Measurements from ENCODE around the gene SRL. TPM values are rescaled to one million over a fixed set of nuclear protein-coding genes. Genes with fewer than 3 reads are reported as not detected.

Gene SRL
- total RNA-seq, 1 experiment from 2014 or later: not detected

DNA sequence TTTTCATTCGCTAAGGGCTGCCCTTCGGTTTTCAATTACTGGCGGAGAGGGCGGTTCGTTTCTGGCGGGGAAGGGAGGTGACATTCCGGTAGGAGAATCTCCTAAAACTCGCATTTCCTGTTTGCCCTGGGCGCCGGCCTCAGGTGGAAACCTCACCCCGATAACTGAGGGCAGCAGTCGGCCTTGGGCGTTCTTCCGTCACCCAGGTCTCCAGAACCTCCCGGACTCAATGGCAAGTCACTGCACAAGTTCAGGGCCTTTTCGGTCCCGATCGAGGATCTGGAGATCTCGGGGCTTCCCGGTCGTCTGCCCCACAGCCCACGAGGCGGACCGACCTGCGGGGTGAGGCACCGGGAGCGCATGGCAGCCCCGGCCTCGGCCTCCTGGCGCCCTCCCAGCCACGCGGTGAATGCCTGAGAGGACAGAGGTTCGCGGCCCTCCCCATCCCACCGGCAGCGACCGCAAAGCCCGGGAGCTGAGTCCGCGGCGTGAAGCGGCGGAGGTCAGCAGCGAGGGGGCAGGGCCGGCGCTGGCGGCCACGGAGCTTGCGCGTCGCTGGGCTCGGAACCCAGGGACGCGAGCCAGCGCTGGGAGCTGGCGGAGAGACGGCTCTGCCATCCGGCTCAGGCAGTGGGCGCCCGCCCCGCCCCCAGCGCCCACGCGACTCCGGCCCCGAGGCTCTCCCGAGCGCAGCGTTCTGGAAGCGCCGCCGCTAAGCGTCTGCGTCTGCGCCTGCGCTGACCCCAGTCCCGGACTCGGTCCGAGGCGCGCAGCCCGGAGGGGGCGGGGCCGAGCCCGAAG, 58.4 kb downstream of the SRL start:
- peak overlapping the region; percentile 94 for H3K27ac ChIP-seq (ENCODE audit: low read length)
- H3K79me2 ChIP-seq (ENCODE audit: low read length): no peaks in the 10 kb centered on the region
- peak overlapping the region; percentile 94 for H3K4me2 ChIP-seq (ENCODE audit: low read length)
- intact Hi-C loops (cut with micrococcal nuclease): loop anchor here (1.0 kb wide), 1 partner anchor 71 kb away; no protein-coding TSS in a partner anchor
- H3K36me3 ChIP-seq (ENCODE audit: low read depth, low read length): no peaks in the 10 kb centered on the region
- ChIA-PET POLR2A (ENCODE audit: unreplicated experiment) (interaction anchor here (0.6 kb wide), 2 partner anchors 55 to 133 kb away, joined by 4 to 5 read pairs; partner anchors contain the start of gene GLIS2), CTCF (interaction anchor here (0.9 kb wide), 1 partner anchor 200 kb away, joined by 4 read pairs; no protein-coding TSS in a partner anchor)
- DNase-seq: peak; percentile 94
- H3K4me1 ChIP-seq (ENCODE audit: insufficient read depth, low read length): peaks cover 3% of the 10 kb centered on the region; the same call in 1 of the 2 replicates
- TF ChIP-seq, protein P1, sequence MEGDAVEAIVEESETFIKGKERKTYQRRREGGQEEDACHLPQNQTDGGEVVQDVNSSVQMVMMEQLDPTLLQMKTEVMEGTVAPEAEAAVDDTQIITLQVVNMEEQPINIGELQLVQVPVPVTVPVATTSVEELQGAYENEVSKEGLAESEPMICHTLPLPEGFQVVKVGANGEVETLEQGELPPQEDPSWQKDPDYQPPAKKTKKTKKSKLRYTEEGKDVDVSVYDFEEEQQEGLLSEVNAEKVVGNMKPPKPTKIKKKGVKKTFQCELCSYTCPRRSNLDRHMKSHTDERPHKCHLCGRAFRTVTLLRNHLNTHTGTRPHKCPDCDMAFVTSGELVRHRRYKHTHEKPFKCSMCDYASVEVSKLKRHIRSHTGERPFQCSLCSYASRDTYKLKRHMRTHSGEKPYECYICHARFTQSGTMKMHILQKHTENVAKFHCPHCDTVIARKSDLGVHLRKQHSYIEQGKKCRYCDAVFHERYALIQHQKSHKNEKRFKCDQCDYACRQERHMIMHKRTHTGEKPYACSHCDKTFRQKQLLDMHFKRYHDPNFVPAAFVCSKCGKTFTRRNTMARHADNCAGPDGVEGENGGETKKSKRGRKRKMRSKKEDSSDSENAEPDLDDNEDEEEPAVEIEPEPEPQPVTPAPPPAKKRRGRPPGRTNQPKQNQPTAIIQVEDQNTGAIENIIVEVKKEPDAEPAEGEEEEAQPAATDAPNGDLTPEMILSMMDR (conservative IDR thresholded peaks at IDR 0.05; ENCODE audit: low read depth, low read length): no peak
- TF ChIP-seq EZH2 (IDR thresholded peaks at IDR 0.05; ENCODE audit: low read length, unreplicated experiment) (no peak), EZH2phosphoT487 (IDR thresholded peaks at IDR 0.05; ENCODE audit: borderline replicate concordance, low read length) (no peak)
- H2AFZ ChIP-seq (ENCODE audit: low read length): peak overlapping the region; percentile 82
- peak; percentile 90 for ATAC-seq
- no peaks in the 10 kb centered on the region for H3K9me3 ChIP-seq (ENCODE audit: low read length)
- BruUV-seq (replicated peaks): TSS peak; percentile 89
- no peaks in the 10 kb centered on the region for H4K20me1 ChIP-seq (ENCODE audit: low read length)
- H3K27me3 ChIP-seq (ENCODE audit: low read length): no peaks in the 10 kb centered on the region
- no peaks in the 10 kb centered on the region for H3F3A ChIP-seq (ENCODE audit: low read length, unreplicated experiment)
- H3K4me3 ChIP-seq (ENCODE audit: low read length): peak overlapping the region; percentile 82
- no peaks in the 10 kb centered on the region for H3K9me2 ChIP-seq (replicated peaks; ENCODE audit: low read length)
- peak overlapping the region; percentile 92 for H3K9ac ChIP-seq (ENCODE audit: low read length)

DNA sequence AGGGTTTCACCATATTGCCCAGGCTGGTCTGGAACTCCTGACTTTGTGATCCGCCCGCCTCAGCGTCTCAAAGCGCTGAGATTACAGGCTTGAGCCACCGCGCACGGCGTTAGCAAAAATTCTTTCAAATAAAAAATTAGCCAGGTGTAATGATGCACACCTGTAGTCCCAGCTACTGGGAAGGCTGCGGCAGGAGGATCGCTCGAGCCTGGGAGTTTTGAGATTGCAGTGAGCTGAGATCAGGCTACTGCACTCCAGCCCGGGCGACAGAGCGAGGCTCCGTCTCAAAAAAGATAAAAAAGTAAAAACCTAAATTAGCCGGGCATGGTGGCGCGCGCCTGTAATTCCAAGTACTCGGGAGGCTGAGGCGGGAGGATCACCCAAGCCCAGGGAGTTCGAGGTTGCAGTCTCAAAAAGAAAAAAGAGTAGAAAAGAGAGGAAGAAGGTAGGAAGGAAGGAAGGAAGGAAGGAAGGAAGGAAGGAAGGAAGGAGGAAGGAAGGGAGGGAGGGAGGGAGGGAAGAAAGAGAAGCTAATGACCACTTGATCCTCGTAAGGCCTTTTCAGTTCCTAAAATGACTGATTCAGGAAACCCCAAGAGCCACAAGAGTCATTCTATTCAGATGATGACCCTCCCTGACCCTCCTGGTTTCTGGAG, 59.2 kb downstream of the SRL start:
- H2AFZ ChIP-seq (ENCODE audit: low read length): peak overlapping the region; percentile 82

More for the DNA sequence above, 59.2 kb downstream of the SRL start:
- TF ChIP-seq, protein P1 (conservative IDR thresholded peaks at IDR 0.05; ENCODE audit: low read depth, low read length): no peak
- TF ChIP-seq EZH2 (IDR thresholded peaks at IDR 0.05; ENCODE audit: low read length, unreplicated experiment): no peak
- no peak for TF ChIP-seq EZH2phosphoT487 (IDR thresholded peaks at IDR 0.05; ENCODE audit: borderline replicate concordance, low read length)
- Histone ChIP-seq H3K36me3 (ENCODE audit: low read depth, low read length) (no peaks in the 10 kb centered on the region), H3K27ac (ENCODE audit: low read length) (peak overlapping the region; percentile 94), H3K4me2 (ENCODE audit: low read length) (peak overlapping the region; percentile 94), H4K20me1 (ENCODE audit: low read length) (no peaks in the 10 kb centered on the region), H3K9me2 (replicated peaks; ENCODE audit: low read length) (no peaks in the 10 kb centered on the region), H3K9me3 (ENCODE audit: low read length) (no peaks in the 10 kb centered on the region), H3K9ac (ENCODE audit: low read length) (peak overlapping the region; percentile 92), H3K79me2 (ENCODE audit: low read length) (no peaks in the 10 kb centered on the region), H3K4me1 (ENCODE audit: insufficient read depth, low read length) (peaks cover 3% of the 10 kb centered on the region; the same call in 1 of the 2 replicates), H3F3A (ENCODE audit: low read length, unreplicated experiment) (no peaks in the 10 kb centered on the region), H3K4me3 (ENCODE audit: low read length) (peak overlapping the region; percentile 82), H3K27me3 (ENCODE audit: low read length) (no peaks in the 10 kb centered on the region)
- BruUV-seq (replicated peaks): no TSS peak
- intact Hi-C loops (cut with micrococcal nuclease): loop anchor here (1.0 kb wide), 1 partner anchor 72 kb away; no protein-coding TSS in a partner anchor
- DNase-seq (no peak), ATAC-seq (no peak)
- CTCF ChIA-PET: no interaction called here
- POLR2A ChIA-PET (ENCODE audit: unreplicated experiment): no interaction called here

Measured in PC-3 (cell line).